K562 (cell line): Measurements from ENCODE around the gene SERPINF2. TPM values are rescaled to one million over a fixed set of nuclear protein-coding genes. Genes with fewer than 3 reads are reported as not detected.

Experiments
- ATAC-seq: fragments of 200-7000 bp; cut with Tn5 transposase; 3 replicates; pipeline ENCODE4 v1.9.1; 2020; ENCODE audit warnings: moderate library complexity
- BruUV-seq: library from RNA; stranded (reverse); fragments of 400-500 nt; replicated peaks from 2 replicates; lab custom pipeline; 2021; lab: Mats Ljungman, UMichigan
- CTCF ChIA-PET: fragments of 300-600 bp; formaldehyde crosslinking; extraction: SDS; loops from one replicate; lab custom pipeline; 2021; ENCODE audit warnings: low intra/inter-chr PET ratio; lab: Yijun Ruan, JAX
- POLR2A ChIA-PET: fragments of 300-600, 350-650 bp; sonication (Branson Sonifier 250); formaldehyde crosslinking; extraction: SDS; loops from one replicate; lab custom pipeline; 2021; ENCODE audit warnings: antibody characterized with exemption, inconsistent platforms; lab: Yijun Ruan, JAX
- DNase-seq, 4 experiments: peaks; one replicate each; pipeline versions ENCODE4 v3.0.0 to v3.0.0-alpha.2; 2011 to 2018; ENCODE audit warnings: low spot score in 3 of 4, mixed read lengths in 3 of 4; ENCODE audit errors: extremely low read depth in 1 of 4
- FAIRE-seq: peaks from 2 replicates; lab custom pipeline; 2011; peaks lifted over from hg19 to GRCh38; lab: Jason Lieb, UNC
- H2AFZ ChIP-seq: 2 replicates; pipeline ENCODE4 v1.6.0; 2011; ENCODE audit warnings: low read depth, low read length, control low read depth, inconsistent platforms
- H3K27ac ChIP-seq: fragments of 200-600 bp; 3 replicates; pipeline ENCODE4 v1.8.0; 2011; ENCODE audit warnings: low read depth, mild to moderate bottlenecking, control low read depth, inconsistent platforms, low read length, moderate library complexity, mixed read lengths; ENCODE audit errors: extremely low read depth
- H3K27me3 ChIP-seq, 2 experiments: fragments of 300-600 bp in 1 of 2; 2 replicates in 1 of 2; 3 replicates in 1 of 2; pipeline versions ENCODE4 v1.6.0 to v1.8.0; 2011; ENCODE audit warnings: inconsistent platforms in 2 of 2, low read length in 2 of 2, mild to moderate bottlenecking in 1 of 2, mixed read lengths in 1 of 2, moderate library complexity in 1 of 2; ENCODE audit not compliant: control insufficient read depth in 2 of 2, insufficient read depth in 2 of 2
- H3K36me3 ChIP-seq: fragments of 300-600 bp; 3 replicates; pipeline ENCODE4 v1.8.0; 2011; ENCODE audit warnings: mild to moderate bottlenecking, low read length, inconsistent platforms; ENCODE audit not compliant: control insufficient read depth, insufficient read depth
- H3K4me1 ChIP-seq, 2 experiments: fragments of 200-600 bp in 1 of 2; replicated peaks in 1 of 2; 2 replicates in 1 of 2; 3 replicates in 1 of 2; pipeline versions ENCODE4 v1.5.1 to v1.8.0; 2011; ENCODE audit warnings: inconsistent platforms in 2 of 2, low read length in 2 of 2, mild to moderate bottlenecking in 1 of 2, mixed read lengths in 1 of 2, moderate library complexity in 1 of 2; ENCODE audit not compliant: control insufficient read depth in 2 of 2, insufficient read depth in 2 of 2
- H3K4me2 ChIP-seq: 2 replicates; pipeline ENCODE4 v1.6.1; 2011; ENCODE audit warnings: low read length, control low read depth, inconsistent platforms, mixed read lengths; ENCODE audit not compliant: insufficient read depth
- H3K4me3 ChIP-seq: fragments of 200-600 bp; sonication (generic), shearing (Covaris generic); 2 replicates; pipeline ENCODE4 v1.5.1; 2016; ENCODE audit warnings: control low read depth, inconsistent platforms
- H3K79me2 ChIP-seq: fragments of 200-600 bp; 3 replicates; pipeline ENCODE4 v1.8.0; 2011; ENCODE audit warnings: low read length, inconsistent platforms; ENCODE audit not compliant: control insufficient read depth, insufficient read depth
- H3K9ac ChIP-seq, 2 experiments: 2 replicates each; pipeline versions ENCODE4 v1.6.0 to v1.6.1; 2011; ENCODE audit warnings: low read depth in 2 of 2, low read length in 2 of 2, control low read depth in 1 of 2, inconsistent platforms in 1 of 2, mild to moderate bottlenecking in 1 of 2, mixed read lengths in 1 of 2; ENCODE audit not compliant: insufficient read depth in 1 of 2
- H3K9me1 ChIP-seq: one replicate; pipeline ENCODE4 v1.6.0; 2011; ENCODE audit warnings: inconsistent platforms, mild to moderate bottlenecking, low read length, moderate library complexity; ENCODE audit not compliant: control insufficient read depth, insufficient read depth
- H3K9me3 ChIP-seq: replicated peaks from 2 replicates; pipeline ENCODE4 v1.5.1; 2011; ENCODE audit warnings: low read depth, low read length, inconsistent platforms; ENCODE audit not compliant: control insufficient read depth, insufficient read depth
- H4K20me1 ChIP-seq: replicated peaks from 2 replicates; pipeline ENCODE4 v1.6.1; 2011; ENCODE audit warnings: low read length, inconsistent platforms, mixed read lengths; ENCODE audit not compliant: control insufficient read depth, insufficient read depth
- CBFA2T2 ChIP-seq: fragments of 450-650 bp; conservative IDR thresholded peaks from 2 replicates; pipeline ENCODE4 v1.6.1; 2017; ENCODE audit warnings: mild to moderate bottlenecking
- ERF ChIP-seq: fragments of 450-650 bp; formaldehyde crosslinking; IDR thresholded peaks from 2 replicates; pipeline ENCODE4 v1.4.0; 2020; ENCODE audit warnings: mild to moderate bottlenecking, mixed read lengths
- FOXJ2 ChIP-seq: fragments of 200-800 bp; sonication (Bioruptor generic); IDR thresholded peaks from 2 replicates; pipeline ENCODE4 v1.6.1; 2016; ENCODE audit warnings: missing genetic modification characterization, missing compliant biosample characterization
- LEF1 ChIP-seq: fragments of 450-650 bp; IDR thresholded peaks from 2 replicates; pipeline ENCODE4 v1.6.1; 2016; ENCODE audit warnings: mild to moderate bottlenecking
- MAZ ChIP-seq, 2 experiments: fragments of 450-650 bp in 1 of 2; sonication (generic) in 1 of 2; formaldehyde crosslinking; IDR thresholded peaks in 1 of 2; conservative IDR thresholded peaks in 1 of 2; 2 replicates each; pipeline versions ENCODE4 v1.4.0 to v1.5.0; 2020; ENCODE audit warnings: mild to moderate bottlenecking in 1 of 2, missing genetic modification reagents in 1 of 2
- MEF2A ChIP-seq: IDR thresholded peaks from 2 replicates; pipeline ENCODE4 v1.6.1; 2011; ENCODE audit warnings: low read depth, mild to moderate bottlenecking, low read length, moderate library complexity; ENCODE audit not compliant: control insufficient read depth
- MTA2 ChIP-seq: fragments of 450-650 bp; IDR thresholded peaks from 2 replicates; pipeline ENCODE4 v1.6.1; 2016; ENCODE audit warnings: low read depth
- MTA3 ChIP-seq: fragments of 450-650 bp; formaldehyde crosslinking; IDR thresholded peaks from 2 replicates; pipeline ENCODE4 v1.6.1; 2017; ENCODE audit warnings: mild to moderate bottlenecking, borderline replicate concordance
- NCOA6 ChIP-seq: fragments of 450-650 bp; IDR thresholded peaks from 2 replicates; pipeline ENCODE4 v1.6.1; 2017; ENCODE audit warnings: mild to moderate bottlenecking
- RCOR1 ChIP-seq, 2 experiments: IDR thresholded peaks; 2 replicates each; pipeline ENCODE4 v1.6.1; 2012; ENCODE audit warnings: low read depth in 2 of 2, low read length in 2 of 2, borderline replicate concordance in 1 of 2, improper control_type of control experiment in 1 of 2
- SMAD4 ChIP-seq: fragments of 250-450 bp; sonication (Bioruptor Pico); conservative IDR thresholded peaks from 2 replicates; pipeline ENCODE4 v1.8.0; 2021; ENCODE audit warnings: inconsistent platforms, mild to moderate bottlenecking, moderate library complexity
- TGIF2 ChIP-seq: sonication (generic); formaldehyde crosslinking; IDR thresholded peaks from 2 replicates; pipeline ENCODE4 v1.8.1; 2022; ENCODE audit warnings: mild to moderate bottlenecking, missing genetic modification reagents, moderate library complexity
- XRCC5 ChIP-seq: fragments of 200-400 bp; formaldehyde crosslinking; IDR thresholded peaks from 2 replicates; pipeline ENCODE4 v1.6.1; 2017; ENCODE audit warnings: low read depth, mild to moderate bottlenecking, low read length
- ZNF174 ChIP-seq: fragments of 250-450 bp; sonication (Bioruptor Pico); IDR thresholded peaks from 2 replicates; pipeline ENCODE4 v1.4.0; 2020; ENCODE audit warnings: mild to moderate bottlenecking
- WGBS: fragments of 100-300 bp; shearing (Covaris generic); methylation state at CpG from one replicate; pipeline ENCODE4 v1.1.6; 2016; ENCODE audit warnings: low coverage, mixed read lengths; ENCODE audit not compliant: insufficient coverage; ENCODE audit errors: missing lambda C conversion rate; 5-methylcytosine and 5-hydroxymethylcytosine counted together
- in situ Hi-C: fragments of 300-500 bp; cut with MboI; formaldehyde crosslinking; loops from 4 replicates; pipeline ENCODE4 v1.15.0; 2018; ENCODE audit warnings: inconsistent platforms, mixed read lengths
- intact Hi-C: fragments of 100-400 bp; cut with micrococcal nuclease; formaldehyde crosslinking; loops from 2 replicates; pipeline ENCODE4 v1.14.2; 2022
- polyA plus RNA-seq, 8 experiments: library from polyadenylated mRNA; depleted of rRNA in 4 of 8; stranded (reverse) in 5 of 8; unstranded in 3 of 8; fragments of >200 nt; fragmentation: Nextera tagmentation in 2 of 8; fragmentation: Illumina TruSeq in 1 of 8; extraction: Ambion mirVana in 2 of 8; extraction: Trizol in 1 of 8; gene quantifications; 2 replicates each; pipeline versions ENCODE4 v1.2.1 to v1.2.3, GENCODE V29; 2011 to 2014; ENCODE audit warnings: inconsistent platforms in 1 of 8, missing spikeins in 1 of 8
- total RNA-seq, 7 experiments: library from RNA; depleted of rRNA in 6 of 7; stranded (reverse); fragments of >200 nt in 6 of 7; fragmentation: Illumina TruSeq in 2 of 7; extraction: Trizol in 2 of 7; gene quantifications; 2 replicates each; pipeline versions ENCODE4 v1.2.1 to v1.2.3, GENCODE V29; 2011 to 2021; ENCODE audit warnings: low replicate concordance in 1 of 7
- TF ChIP-seq, protein P1 (sequence below): fragments of 250-450 bp; sonication (Bioruptor Pico); IDR thresholded peaks from 2 replicates; pipeline ENCODE4 v1.8.0; 2021; ENCODE audit warnings: mild to moderate bottlenecking, moderate library complexity
- TF ChIP-seq, protein P2 (sequence below): fragments of 450-650 bp; IDR thresholded peaks from 2 replicates; pipeline ENCODE4 v1.6.1; 2016
- TF ChIP-seq, protein P3 (sequence below): IDR thresholded peaks from 2 replicates; pipeline ENCODE4 v1.6.1; 2016; ENCODE audit warnings: missing genetic modification characterization, missing compliant biosample characterization
- TF ChIP-seq, protein P4 (sequence below): fragments of 200-800 bp; sonication (Bioruptor generic); IDR thresholded peaks from 2 replicates; pipeline ENCODE4 v1.6.1; 2017; ENCODE audit warnings: missing genetic modification characterization, missing compliant biosample characterization

The SERPINF2 gene
- total and polyA plus RNA-seq, 9 of the 15 experiments (the other 6 are each of a cell fraction or from before 2014, with no cell fraction given) = 0.22 TPM; not detected in 8

DNA sequence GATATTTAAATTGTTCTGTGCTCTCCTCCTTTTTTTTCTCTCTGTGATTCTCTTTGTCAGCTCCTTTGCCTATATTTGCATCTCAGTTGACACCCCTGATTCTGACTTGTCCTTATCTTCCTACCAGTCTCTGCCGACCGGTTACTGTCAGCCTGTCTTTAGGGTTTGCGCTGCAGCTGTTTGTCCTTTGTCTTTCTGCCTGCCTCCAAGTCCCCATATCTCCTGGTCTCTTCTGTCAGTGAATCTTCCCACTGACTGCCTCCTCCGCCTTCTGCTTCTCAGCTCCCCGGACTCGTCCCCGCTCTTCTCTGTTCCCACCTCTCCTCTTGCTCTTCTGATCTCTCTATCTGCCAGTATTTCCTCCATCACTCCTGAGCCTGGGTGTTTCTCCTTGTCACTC lies 37.7 kb upstream of the SERPINF2 start:
- ChIA-PET POLR2A (interaction anchor here (0.7 to 1.8 kb wide), 6 partner anchors 8 to 46 kb away, joined by 3 to 12 read pairs (median 4); no protein-coding TSS in a partner anchor), CTCF (no interaction called here)
- DNase-seq = peak in 3 of 4 experiments; percentile 29 to 83 (median 69)
- no peak for TF ChIP-seq TGIF2 (CRISPR knock-in tag)
- 0 out of 2 replicates have a peak, but pooled peaks have one; percentile 24 for TF ChIP-seq MTA3
- TF ChIP-seq RCOR1 (IDR thresholded peaks at IDR 0.05; ENCODE audit: borderline replicate concordance in 1 of 2, low read depth in 2 of 2, low read length in 2 of 2) = peak in 1 of 2 experiments; percentile 64; a peak in 3 of 4 replicates
- TF ChIP-seq ZNF174 (CRISPR knock-in tag) = no peak
- TF ChIP-seq, protein P1, sequence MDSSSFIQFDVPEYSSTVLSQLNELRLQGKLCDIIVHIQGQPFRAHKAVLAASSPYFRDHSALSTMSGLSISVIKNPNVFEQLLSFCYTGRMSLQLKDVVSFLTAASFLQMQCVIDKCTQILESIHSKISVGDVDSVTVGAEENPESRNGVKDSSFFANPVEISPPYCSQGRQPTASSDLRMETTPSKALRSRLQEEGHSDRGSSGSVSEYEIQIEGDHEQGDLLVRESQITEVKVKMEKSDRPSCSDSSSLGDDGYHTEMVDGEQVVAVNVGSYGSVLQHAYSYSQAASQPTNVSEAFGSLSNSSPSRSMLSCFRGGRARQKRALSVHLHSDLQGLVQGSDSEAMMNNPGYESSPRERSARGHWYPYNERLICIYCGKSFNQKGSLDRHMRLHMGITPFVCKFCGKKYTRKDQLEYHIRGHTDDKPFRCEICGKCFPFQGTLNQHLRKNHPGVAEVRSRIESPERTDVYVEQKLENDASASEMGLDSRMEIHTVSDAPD = 0 out of 2 replicates have a peak, but pooled peaks have one; percentile 2
- no peak for TF ChIP-seq MAZ (CRISPR knock-in tag; conservative IDR thresholded peaks at IDR 0.05 in 1 of 2, IDR thresholded peaks at IDR 0.05 in 1 of 2)
- peak; percentile 87 for TF ChIP-seq CBFA2T2
- TF ChIP-seq, protein P2, sequence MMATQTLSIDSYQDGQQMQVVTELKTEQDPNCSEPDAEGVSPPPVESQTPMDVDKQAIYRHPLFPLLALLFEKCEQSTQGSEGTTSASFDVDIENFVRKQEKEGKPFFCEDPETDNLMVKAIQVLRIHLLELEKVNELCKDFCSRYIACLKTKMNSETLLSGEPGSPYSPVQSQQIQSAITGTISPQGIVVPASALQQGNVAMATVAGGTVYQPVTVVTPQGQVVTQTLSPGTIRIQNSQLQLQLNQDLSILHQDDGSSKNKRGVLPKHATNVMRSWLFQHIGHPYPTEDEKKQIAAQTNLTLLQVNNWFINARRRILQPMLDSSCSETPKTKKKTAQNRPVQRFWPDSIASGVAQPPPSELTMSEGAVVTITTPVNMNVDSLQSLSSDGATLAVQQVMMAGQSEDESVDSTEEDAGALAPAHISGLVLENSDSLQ = peak; percentile 78
- no peak for TF ChIP-seq LEF1
- TF ChIP-seq, protein P3, sequence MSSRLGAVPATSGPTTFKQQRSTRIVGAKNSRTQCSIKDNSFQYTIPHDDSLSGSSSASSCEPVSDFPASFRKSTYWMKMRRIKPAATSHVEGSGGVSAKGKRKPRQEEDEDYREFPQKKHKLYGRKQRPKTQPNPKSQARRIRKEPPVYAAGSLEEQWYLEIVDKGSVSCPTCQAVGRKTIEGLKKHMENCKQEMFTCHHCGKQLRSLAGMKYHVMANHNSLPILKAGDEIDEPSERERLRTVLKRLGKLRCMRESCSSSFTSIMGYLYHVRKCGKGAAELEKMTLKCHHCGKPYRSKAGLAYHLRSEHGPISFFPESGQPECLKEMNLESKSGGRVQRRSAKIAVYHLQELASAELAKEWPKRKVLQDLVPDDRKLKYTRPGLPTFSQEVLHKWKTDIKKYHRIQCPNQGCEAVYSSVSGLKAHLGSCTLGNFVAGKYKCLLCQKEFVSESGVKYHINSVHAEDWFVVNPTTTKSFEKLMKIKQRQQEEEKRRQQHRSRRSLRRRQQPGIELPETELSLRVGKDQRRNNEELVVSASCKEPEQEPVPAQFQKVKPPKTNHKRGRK (tag) = no peak
- TF ChIP-seq FOXJ2 (tag) = no peak
- TF ChIP-seq MTA2 = peak; percentile 57; the same call in 1 of the 2 replicates
- no peak for TF ChIP-seq XRCC5
- TF ChIP-seq NCOA6 = no peak
- TF ChIP-seq SMAD4 = 0 out of 2 replicates have a peak, but pooled peaks have one; percentile 31
- no peak for TF ChIP-seq MEF2A
- TF ChIP-seq ERF (CRISPR knock-in tag) = no peak
- TF ChIP-seq, protein P4, sequence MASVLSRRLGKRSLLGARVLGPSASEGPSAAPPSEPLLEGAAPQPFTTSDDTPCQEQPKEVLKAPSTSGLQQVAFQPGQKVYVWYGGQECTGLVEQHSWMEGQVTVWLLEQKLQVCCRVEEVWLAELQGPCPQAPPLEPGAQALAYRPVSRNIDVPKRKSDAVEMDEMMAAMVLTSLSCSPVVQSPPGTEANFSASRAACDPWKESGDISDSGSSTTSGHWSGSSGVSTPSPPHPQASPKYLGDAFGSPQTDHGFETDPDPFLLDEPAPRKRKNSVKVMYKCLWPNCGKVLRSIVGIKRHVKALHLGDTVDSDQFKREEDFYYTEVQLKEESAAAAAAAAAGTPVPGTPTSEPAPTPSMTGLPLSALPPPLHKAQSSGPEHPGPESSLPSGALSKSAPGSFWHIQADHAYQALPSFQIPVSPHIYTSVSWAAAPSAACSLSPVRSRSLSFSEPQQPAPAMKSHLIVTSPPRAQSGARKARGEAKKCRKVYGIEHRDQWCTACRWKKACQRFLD = 0 out of 2 replicates have a peak, but pooled peaks have one; percentile 34

More for the DNA sequence above, 37.7 kb upstream of the SERPINF2 start:
- no peak overlapping the region for H3K4me3 ChIP-seq
- peak; percentile 82 for ATAC-seq
- WGBS = 2% methylated on average over 7 of the region's 7 CpGs
- H3K9me3 ChIP-seq = no peaks in the 10 kb centered on the region
- H3K9ac ChIP-seq = no peak overlapping the region
- H3K4me1 ChIP-seq = peaks cover 8 to 27% of the 10 kb centered on the region in 2 experiments; a peak in 4 of 5 replicates
- no peaks in the 10 kb centered on the region for H3K27me3 ChIP-seq
- no TSS peak for BruUV-seq
- H3K27ac ChIP-seq = no peak overlapping the region
- intact Hi-C loops (no loop called here), in situ Hi-C loops (no loop called here)
- peak overlapping the region; percentile 26 for H3K4me2 ChIP-seq
- FAIRE-seq = peak; percentile 82
- H3K9me1 ChIP-seq = no peaks in the 10 kb centered on the region
- H4K20me1 ChIP-seq = no peaks in the 10 kb centered on the region
- H3K36me3 ChIP-seq = no peaks in the 10 kb centered on the region
- no peaks in the 10 kb centered on the region for H3K79me2 ChIP-seq
- H2AFZ ChIP-seq = peak overlapping the region; percentile 48; the same call in 1 of the 2 replicates
